HEK293 (cell line): ENCODE results near the gene ARHGAP8.
A peak's percentile ranks its signal among the peaks of the same experiment; 100 is the strongest.

Experiments used
- CTCF ChIA-PET: fragments of 350-600 bp; formaldehyde crosslinking; extraction: SDS; loops from one replicate; lab custom pipeline; 2021; ENCODE audit warnings: antibody characterized with exemption; lab: Yijun Ruan, JAX
- POLR2A ChIA-PET: fragments of 300-600 bp; formaldehyde crosslinking; extraction: SDS; loops from one replicate; lab custom pipeline; 2020; ENCODE audit warnings: antibody characterized with exemption, inconsistent platforms; lab: Yijun Ruan, JAX
- H3K27ac ChIP-seq: fragments of 200-500 bp; sonication (Bioruptor generic); 2 replicates; pipeline ENCODE4 v1.5.1; 2014; ENCODE audit warnings: low read depth, low read length, control low read depth, inconsistent platforms; ENCODE audit errors: extremely low read depth
- H3K36me3 ChIP-seq, 2 experiments: fragments of 200-500 bp in 1 of 2; sonication (Bioruptor generic) in 1 of 2; 1 replicate in 1 of 2; 2 replicates in 1 of 2; pipeline ENCODE4 v1.5.1; 2014 to 2017; ENCODE audit warnings: inconsistent platforms in 2 of 2, low read length in 2 of 2; ENCODE audit not compliant: control insufficient read depth in 2 of 2, insufficient read depth in 1 of 2
- H3K4me1 ChIP-seq: fragments of 200-500 bp; sonication (Bioruptor generic); 2 replicates; pipeline ENCODE4 v1.5.1; 2014; ENCODE audit warnings: mild to moderate bottlenecking, low read length, inconsistent platforms; ENCODE audit not compliant: control insufficient read depth, insufficient read depth
- H3K4me3 ChIP-seq: 2 replicates; pipeline ENCODE4 v1.5.1; 2011; ENCODE audit warnings: low read depth, mild to moderate bottlenecking, control low read depth, low read length, moderate library complexity
- H3K9me3 ChIP-seq: fragments of 200-500 bp; sonication (Bioruptor generic); 2 replicates; pipeline ENCODE4 v1.5.1; 2014; ENCODE audit warnings: low read depth, low read length, inconsistent platforms; ENCODE audit not compliant: control insufficient read depth, insufficient read depth
- EGR2 ChIP-seq: fragments of 450-650 bp; formaldehyde crosslinking; IDR thresholded peaks from 2 replicates; pipeline ENCODE4 v1.5.1; 2016; ENCODE audit warnings: low read depth, missing biosample characterization, missing genetic modification characterization
- GLIS1 ChIP-seq: fragments of 450-650 bp; formaldehyde crosslinking; IDR thresholded peaks from 2 replicates; pipeline ENCODE4 v1.5.1; 2016; ENCODE audit warnings: missing biosample characterization, missing genetic modification characterization
- IKZF3 ChIP-seq: fragments of 450-650 bp; IDR thresholded peaks from 2 replicates; pipeline ENCODE4 v1.5.0; 2018; ENCODE audit warnings: missing biosample characterization, mild to moderate bottlenecking, missing genetic modification characterization, moderate library complexity
- KLF1 ChIP-seq: fragments of 450-650 bp; formaldehyde crosslinking; IDR thresholded peaks from 2 replicates; pipeline ENCODE4 v1.5.1; 2016; ENCODE audit warnings: missing biosample characterization, missing genetic modification characterization
- MEIS1 ChIP-seq: sonication (generic); formaldehyde crosslinking; IDR thresholded peaks from 2 replicates; pipeline ENCODE4 v1.8.1; 2022; ENCODE audit warnings: missing genetic modification reagents, mild to moderate bottlenecking, borderline replicate concordance
- SP2 ChIP-seq: fragments of 450-650 bp; formaldehyde crosslinking; IDR thresholded peaks from 2 replicates; pipeline ENCODE4 v1.5.1; 2016; ENCODE audit warnings: missing biosample characterization, missing genetic modification characterization
- ZBTB1 ChIP-seq: fragments of 450-650 bp; formaldehyde crosslinking; IDR thresholded peaks from 2 replicates; pipeline ENCODE4 v1.5.1; 2016; ENCODE audit warnings: missing biosample characterization, missing genetic modification characterization
- ZBTB17 ChIP-seq: fragments of 450-650 bp; formaldehyde crosslinking; IDR thresholded peaks from 2 replicates; pipeline ENCODE4 v1.5.1; 2016; ENCODE audit warnings: missing biosample characterization, missing genetic modification characterization
- ZFP37 ChIP-seq: fragments of 450-650 bp; formaldehyde crosslinking; IDR thresholded peaks from 2 replicates; pipeline ENCODE4 v1.5.1; 2016; ENCODE audit warnings: missing biosample characterization, missing genetic modification characterization
- ZIC2 ChIP-seq: fragments of 450-650 bp; formaldehyde crosslinking; IDR thresholded peaks from 2 replicates; pipeline ENCODE4 v1.5.1; 2016; ENCODE audit warnings: missing biosample characterization, missing genetic modification characterization
- ZNF121 ChIP-seq: fragments of 450-650 bp; formaldehyde crosslinking; IDR thresholded peaks from 2 replicates; pipeline ENCODE4 v1.5.1; 2016; ENCODE audit warnings: missing biosample characterization, missing genetic modification characterization
- ZNF341 ChIP-seq: fragments of 450-650 bp; formaldehyde crosslinking; IDR thresholded peaks from 2 replicates; pipeline ENCODE4; 2016; ENCODE audit warnings: low read depth, missing biosample characterization, missing genetic modification characterization
- ZNF404 ChIP-seq: fragments of 450-650 bp; formaldehyde crosslinking; IDR thresholded peaks from 2 replicates; pipeline ENCODE4 v1.5.1; 2017; ENCODE audit warnings: missing biosample characterization, missing genetic modification characterization
- ZNF48 ChIP-seq: fragments of 450-650 bp; formaldehyde crosslinking; IDR thresholded peaks from 2 replicates; pipeline ENCODE4 v1.5.1; 2016; ENCODE audit warnings: missing biosample characterization, missing genetic modification characterization
- ZNF555 ChIP-seq: fragments of 450-650 bp; formaldehyde crosslinking; conservative IDR thresholded peaks from 2 replicates; pipeline ENCODE4 v1.5.1; 2017; ENCODE audit warnings: missing biosample characterization, mild to moderate bottlenecking, missing genetic modification characterization, inconsistent platforms
- ZNF610 ChIP-seq: fragments of 450-650 bp; formaldehyde crosslinking; IDR thresholded peaks from 2 replicates; pipeline ENCODE4 v1.5.1; 2016; ENCODE audit warnings: missing biosample characterization, missing genetic modification characterization, borderline replicate concordance
- ZNF677 ChIP-seq: fragments of 450-650 bp; IDR thresholded peaks from 2 replicates; pipeline ENCODE4 v1.5.0; 2018; ENCODE audit warnings: missing biosample characterization, mild to moderate bottlenecking, missing genetic modification characterization, moderate library complexity
- ZNF76 ChIP-seq: fragments of 450-650 bp; formaldehyde crosslinking; IDR thresholded peaks from 2 replicates; pipeline ENCODE4; 2016; ENCODE audit warnings: low read depth, missing biosample characterization, missing genetic modification characterization, borderline replicate concordance
- ZNF830 ChIP-seq: fragments of 450-650 bp; IDR thresholded peaks from 2 replicates; pipeline ENCODE4 v1.5.0; 2018; ENCODE audit warnings: missing biosample characterization, missing genetic modification characterization, low read depth, mild to moderate bottlenecking, moderate library complexity
- TF ChIP-seq, protein P1 (sequence below): fragments of 450-650 bp; formaldehyde crosslinking; IDR thresholded peaks from 2 replicates; pipeline ENCODE4 v1.5.1; 2016; ENCODE audit warnings: missing biosample characterization, missing genetic modification characterization, borderline replicate concordance
- TF ChIP-seq, protein P2 (sequence below): fragments of 450-650 bp; formaldehyde crosslinking; IDR thresholded peaks from 2 replicates; pipeline ENCODE4 v1.5.1; 2016; ENCODE audit warnings: missing biosample characterization, missing genetic modification characterization
- TF ChIP-seq, protein P3 (sequence below): fragments of 450-650 bp; formaldehyde crosslinking; IDR thresholded peaks from 2 replicates; pipeline ENCODE4 v1.5.1; 2016; ENCODE audit warnings: missing biosample characterization, missing genetic modification characterization

Gene ARHGAP8

DNA sequence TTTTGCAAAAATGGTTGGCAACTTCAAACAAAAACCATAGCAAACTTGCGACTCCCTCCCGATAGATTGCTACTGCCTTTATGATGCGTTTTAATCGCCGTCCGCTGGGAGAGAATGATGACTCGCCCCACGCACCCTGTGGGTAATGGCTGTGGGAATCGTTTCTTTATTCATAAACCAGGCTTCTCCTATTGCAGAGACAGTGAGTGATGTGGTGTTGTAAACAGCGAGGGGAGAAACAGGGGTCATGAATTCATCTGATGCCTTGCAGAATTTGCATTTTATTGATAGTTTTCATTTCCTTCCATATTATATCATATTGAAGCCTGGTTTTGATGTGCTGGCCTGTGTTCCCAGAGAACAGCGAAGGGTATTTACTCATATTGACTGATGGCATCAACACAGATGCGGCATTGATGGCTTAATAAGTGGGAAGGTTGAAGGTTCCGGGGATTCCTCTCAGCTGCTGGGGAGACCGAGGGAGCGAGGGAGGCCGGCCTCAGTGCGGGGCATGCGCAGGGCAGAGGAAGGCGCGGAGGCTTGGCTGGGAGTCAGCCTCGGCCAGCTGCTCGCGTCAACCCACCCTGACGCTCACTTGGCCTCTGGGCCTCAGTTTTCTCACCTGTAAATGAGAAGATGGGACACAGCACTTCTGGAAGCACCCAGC lies 41.3 kb downstream of the ARHGAP8 start:
- TF ChIP-seq, protein P1, sequence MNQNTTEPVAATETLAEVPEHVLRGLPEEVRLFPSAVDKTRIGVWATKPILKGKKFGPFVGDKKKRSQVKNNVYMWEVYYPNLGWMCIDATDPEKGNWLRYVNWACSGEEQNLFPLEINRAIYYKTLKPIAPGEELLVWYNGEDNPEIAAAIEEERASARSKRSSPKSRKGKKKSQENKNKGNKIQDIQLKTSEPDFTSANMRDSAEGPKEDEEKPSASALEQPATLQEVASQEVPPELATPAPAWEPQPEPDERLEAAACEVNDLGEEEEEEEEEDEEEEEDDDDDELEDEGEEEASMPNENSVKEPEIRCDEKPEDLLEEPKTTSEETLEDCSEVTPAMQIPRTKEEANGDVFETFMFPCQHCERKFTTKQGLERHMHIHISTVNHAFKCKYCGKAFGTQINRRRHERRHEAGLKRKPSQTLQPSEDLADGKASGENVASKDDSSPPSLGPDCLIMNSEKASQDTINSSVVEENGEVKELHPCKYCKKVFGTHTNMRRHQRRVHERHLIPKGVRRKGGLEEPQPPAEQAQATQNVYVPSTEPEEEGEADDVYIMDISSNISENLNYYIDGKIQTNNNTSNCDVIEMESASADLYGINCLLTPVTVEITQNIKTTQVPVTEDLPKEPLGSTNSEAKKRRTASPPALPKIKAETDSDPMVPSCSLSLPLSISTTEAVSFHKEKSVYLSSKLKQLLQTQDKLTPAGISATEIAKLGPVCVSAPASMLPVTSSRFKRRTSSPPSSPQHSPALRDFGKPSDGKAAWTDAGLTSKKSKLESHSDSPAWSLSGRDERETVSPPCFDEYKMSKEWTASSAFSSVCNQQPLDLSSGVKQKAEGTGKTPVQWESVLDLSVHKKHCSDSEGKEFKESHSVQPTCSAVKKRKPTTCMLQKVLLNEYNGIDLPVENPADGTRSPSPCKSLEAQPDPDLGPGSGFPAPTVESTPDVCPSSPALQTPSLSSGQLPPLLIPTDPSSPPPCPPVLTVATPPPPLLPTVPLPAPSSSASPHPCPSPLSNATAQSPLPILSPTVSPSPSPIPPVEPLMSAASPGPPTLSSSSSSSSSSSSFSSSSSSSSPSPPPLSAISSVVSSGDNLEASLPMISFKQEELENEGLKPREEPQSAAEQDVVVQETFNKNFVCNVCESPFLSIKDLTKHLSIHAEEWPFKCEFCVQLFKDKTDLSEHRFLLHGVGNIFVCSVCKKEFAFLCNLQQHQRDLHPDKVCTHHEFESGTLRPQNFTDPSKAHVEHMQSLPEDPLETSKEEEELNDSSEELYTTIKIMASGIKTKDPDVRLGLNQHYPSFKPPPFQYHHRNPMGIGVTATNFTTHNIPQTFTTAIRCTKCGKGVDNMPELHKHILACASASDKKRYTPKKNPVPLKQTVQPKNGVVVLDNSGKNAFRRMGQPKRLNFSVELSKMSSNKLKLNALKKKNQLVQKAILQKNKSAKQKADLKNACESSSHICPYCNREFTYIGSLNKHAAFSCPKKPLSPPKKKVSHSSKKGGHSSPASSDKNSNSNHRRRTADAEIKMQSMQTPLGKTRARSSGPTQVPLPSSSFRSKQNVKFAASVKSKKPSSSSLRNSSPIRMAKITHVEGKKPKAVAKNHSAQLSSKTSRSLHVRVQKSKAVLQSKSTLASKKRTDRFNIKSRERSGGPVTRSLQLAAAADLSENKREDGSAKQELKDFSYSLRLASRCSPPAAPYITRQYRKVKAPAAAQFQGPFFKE = no peak
- TF ChIP-seq ZIC2 (tag by site-specific recombination) = peak; percentile 76
- TF ChIP-seq, protein P2, sequence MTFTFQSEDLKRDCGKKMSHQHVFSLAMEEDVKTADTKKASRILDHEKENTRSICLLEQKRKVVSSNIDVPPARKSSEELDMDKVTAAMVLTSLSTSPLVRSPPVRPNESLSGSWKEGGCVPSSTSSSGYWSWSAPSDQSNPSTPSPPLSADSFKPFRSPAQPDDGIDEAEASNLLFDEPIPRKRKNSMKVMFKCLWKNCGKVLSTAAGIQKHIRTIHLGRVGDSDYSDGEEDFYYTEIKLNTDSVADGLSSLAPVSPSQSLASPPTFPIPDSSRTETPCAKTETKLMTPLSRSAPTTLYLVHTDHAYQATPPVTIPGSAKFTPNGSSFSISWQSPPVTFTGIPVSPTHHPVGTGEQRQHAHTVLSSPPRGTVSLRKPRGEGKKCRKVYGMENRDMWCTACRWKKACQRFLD (tag by site-specific recombination) = no peak
- TF ChIP-seq ZBTB17 (tag by site-specific recombination) = peak; percentile 75; the same call in 1 of the 2 replicates
- Histone ChIP-seq H3K4me3 (no peak overlapping the region), H3K9me3 (no peaks in the 10 kb centered on the region), H3K27ac (no peak overlapping the region), H3K36me3 (no peaks in the 10 kb centered on the region; a peak in 1 of 3 replicates), H3K4me1 (peaks cover 3% of the 10 kb centered on the region)
- ChIA-PET CTCF (interaction anchor here (0.7 to 1.6 kb wide), 2 partner anchors 8 to 86 kb away, joined by 3 to 4 read pairs; no protein-coding TSS in a partner anchor), POLR2A (no interaction called here)

DNA sequence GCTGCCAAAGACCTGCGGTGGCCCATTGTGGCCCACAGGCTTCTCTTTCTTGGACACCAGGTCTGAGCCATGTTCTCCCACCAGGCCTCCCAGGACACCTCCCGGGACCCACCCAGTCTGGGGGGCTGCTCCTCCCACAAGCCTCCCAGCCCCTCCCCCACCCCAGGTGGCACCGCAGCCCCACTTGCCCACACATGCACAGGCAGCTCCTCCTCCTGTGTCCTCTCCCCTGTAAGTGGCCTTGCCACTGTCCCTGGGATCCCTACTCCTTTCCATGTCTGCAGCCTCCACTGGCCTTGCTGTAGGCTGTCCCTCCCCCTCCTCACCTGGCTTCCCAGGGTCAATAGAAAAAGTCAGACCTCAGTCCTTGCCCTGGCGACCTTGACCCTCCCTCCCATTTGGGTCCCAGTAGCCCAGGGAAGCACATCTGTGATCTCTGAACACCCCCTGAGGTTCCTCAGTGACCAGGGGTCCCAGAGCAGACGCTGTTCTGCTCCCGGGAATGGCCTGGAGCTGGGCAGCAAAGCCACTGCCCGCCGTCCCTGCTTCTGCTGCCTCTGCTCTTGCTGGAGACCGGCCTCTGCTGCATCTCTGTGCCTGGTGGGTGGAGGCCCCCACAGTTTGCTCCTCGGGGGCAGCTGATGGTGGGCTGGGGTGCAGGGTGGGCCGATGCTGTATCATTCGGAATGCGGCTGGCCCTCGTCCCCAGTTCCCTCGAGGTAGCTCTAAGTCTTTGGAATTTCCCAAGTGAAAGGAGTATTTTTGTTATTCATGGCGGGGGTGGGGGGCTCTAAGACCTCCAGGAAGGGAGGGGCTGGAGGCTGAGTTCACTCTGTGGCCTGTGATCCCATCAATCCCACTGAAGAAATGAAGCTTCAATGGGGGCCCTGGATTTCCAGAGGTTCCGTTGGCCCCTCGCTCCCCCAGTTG lies 43.6 kb downstream of the ARHGAP8 start:
- no peak overlapping the region for H3K27ac ChIP-seq
- POLR2A ChIA-PET = no interaction called here
- CTCF ChIA-PET = interaction anchor here (1.5 kb wide), 1 partner anchor 25 kb away, joined by 3 read pairs; no protein-coding TSS in a partner anchor
- no peaks in the 10 kb centered on the region for H3K9me3 ChIP-seq
- no peaks in the 10 kb centered on the region; a peak in 1 of 3 replicates for H3K36me3 ChIP-seq
- H3K4me3 ChIP-seq = no peak overlapping the region
- peaks cover 3% of the 10 kb centered on the region for H3K4me1 ChIP-seq
- TF ChIP-seq KLF1 (tag by site-specific recombination) (peak; percentile 39; the same call in 1 of the 2 replicates), ZNF404 (tag by site-specific recombination) (no peak), ZFP37 (tag by site-specific recombination) (no peak), ZNF341 (no peak), ZNF830 (tag by site-specific recombination) (no peak), ZNF48 (tag by site-specific recombination) (no peak), GLIS1 (tag by site-specific recombination) (peak; percentile 7; the same call in 1 of the 2 replicates), SP2 (tag by site-specific recombination) (no peak), ZIC2 (tag by site-specific recombination) (peak; percentile 26; the same call in 1 of the 2 replicates), MEIS1 (no peak), ZNF555 (tag by site-specific recombination) (no peak), ZNF121 (no peak), ZNF610 (tag by site-specific recombination) (no peak), IKZF3 (no peak), ZBTB1 (tag by site-specific recombination) (no peak), EGR2 (tag by site-specific recombination) (no peak), ZNF76 (no peak), ZNF677 (tag by site-specific recombination) (no peak)
- TF ChIP-seq, protein P3, sequence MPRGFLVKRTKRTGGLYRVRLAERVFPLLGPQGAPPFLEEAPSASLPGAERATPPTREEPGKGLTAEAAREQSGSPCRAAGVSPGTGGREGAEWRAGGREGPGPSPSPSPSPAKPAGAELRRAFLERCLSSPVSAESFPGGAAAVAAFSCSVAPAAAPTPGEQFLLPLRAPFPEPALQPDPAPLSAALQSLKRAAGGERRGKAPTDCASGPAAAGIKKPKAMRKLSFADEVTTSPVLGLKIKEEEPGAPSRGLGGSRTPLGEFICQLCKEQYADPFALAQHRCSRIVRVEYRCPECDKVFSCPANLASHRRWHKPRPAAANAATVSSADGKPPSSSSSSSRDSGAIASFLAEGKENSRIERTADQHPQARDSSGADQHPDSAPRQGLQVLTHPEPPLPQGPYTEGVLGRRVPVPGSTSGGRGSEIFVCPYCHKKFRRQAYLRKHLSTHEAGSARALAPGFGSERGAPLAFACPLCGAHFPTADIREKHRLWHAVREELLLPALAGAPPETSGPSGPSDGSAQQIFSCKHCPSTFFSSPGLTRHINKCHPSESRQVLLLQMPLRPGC (tag by site-specific recombination) = no peak
